Measurements from ENCODE around the gene COPE. TPM values are rescaled to one million over a fixed set of nuclear protein-coding genes. Genes with fewer than 3 reads are reported as not detected.

Gene COPE
- total and polyA plus RNA-seq, 2 of the 8 experiments (the other 6 are each of a cell fraction or from before 2014, with no cell fraction given), result 178 to 356 TPM

DNA sequence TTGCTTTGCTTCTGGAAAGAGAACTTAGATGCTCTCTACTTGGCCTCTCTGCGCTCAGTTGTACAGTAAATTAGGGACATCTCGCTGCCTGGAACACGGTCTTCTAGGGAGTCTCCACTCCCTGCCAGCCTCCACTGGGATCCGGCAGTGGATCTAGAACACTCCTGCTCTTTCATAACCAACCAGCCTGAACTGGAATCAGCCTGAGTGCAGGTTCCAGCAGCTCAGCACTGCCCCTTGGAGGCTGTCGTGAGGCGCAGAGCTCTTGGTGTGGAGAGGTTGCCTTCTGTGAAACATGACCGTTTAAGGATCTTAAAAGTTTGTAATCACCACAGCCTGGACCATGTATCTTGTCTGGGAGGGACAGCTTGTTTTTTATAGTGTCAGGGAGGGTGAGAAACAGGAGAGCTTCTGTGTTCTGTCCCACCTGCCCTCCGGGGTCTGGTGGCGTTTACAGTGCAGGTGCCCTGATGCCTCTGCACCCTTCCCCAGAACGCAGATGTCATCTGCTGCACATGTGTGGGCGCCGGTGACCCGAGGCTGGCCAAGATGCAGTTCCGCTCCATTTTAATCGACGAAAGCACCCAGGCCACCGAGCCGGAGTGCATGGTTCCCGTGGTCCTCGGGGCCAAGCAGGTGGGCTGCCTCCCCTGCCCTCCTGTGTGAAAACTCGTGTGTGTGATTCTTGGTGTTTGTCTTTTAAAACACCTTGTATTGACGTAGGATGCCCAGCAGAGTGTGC is 62.6 kb downstream of the COPE start:
- POLR2A ChIA-PET (ENCODE audit: partially characterized antibody), result interaction anchor here (0.9 to 1.2 kb wide), 2 partner anchors 9 to 263 kb away, joined by 3 read pairs; no protein-coding TSS in a partner anchor
- Histone ChIP-seq H2BK20ac (ENCODE audit: low read length) (no peak overlapping the region), H3K27ac (ENCODE audit: low read depth, low read length) (no peak overlapping the region), H4K20me1 (replicated peaks in 1 of 2; ENCODE audit: control insufficient read depth in 1 of 2, insufficient read depth in 2 of 2, low read length in 2 of 2) (peaks cover 16 to 23% of the 10 kb centered on the region in 2 experiments), H3K56ac (replicated peaks; ENCODE audit: insufficient read length, low read depth, low read length) (no peak overlapping the region), H2AFZ (ENCODE audit: low read length) (no peak overlapping the region), H3K79me2 (ENCODE audit: control insufficient read depth in 1 of 2, insufficient read depth in 2 of 2, low read length in 2 of 2) (no peaks in the 10 kb centered on the region), H3K36me3 (ENCODE audit: control insufficient read depth in 2 of 4, insufficient read depth in 4 of 4, low read length in 3 of 4) (peaks cover 56 to 91% (median 82%) of the 10 kb centered on the region in 4 experiments; a peak in 7 of 8 replicates), H3K4ac (replicated peaks; ENCODE audit: insufficient read length, low read depth, low read length) (no peak overlapping the region), H2BK15ac (ENCODE audit: low read length) (no peak overlapping the region), H3K4me2 (ENCODE audit: insufficient read depth in 1 of 2, low read depth in 2 of 2, low read length in 2 of 2) (no peak overlapping the region), H4K8ac (ENCODE audit: extremely low read depth, insufficient read depth, low read length) (peak overlapping the region; percentile 38; the same call in 1 of the 2 replicates), H2BK12ac (ENCODE audit: low read depth, low read length) (no peak overlapping the region), H3K4me3 (ENCODE audit: extremely low read depth in 1 of 4, insufficient read depth in 2 of 4, low read depth in 3 of 4, low read length in 4 of 4) (no peak overlapping the region), H4K91ac (replicated peaks; ENCODE audit: insufficient read length, low read length) (no peak overlapping the region), H3K23me2 (ENCODE audit: low read depth, low read length) (no peaks in the 10 kb centered on the region), H3K18ac (ENCODE audit: extremely low read depth, low read length) (no peak overlapping the region), H4K5ac (ENCODE audit: insufficient read length, low read depth, low read length) (no peak overlapping the region), H3K4me1 (replicated peaks in 1 of 4; ENCODE audit: control insufficient read depth in 3 of 4, insufficient read depth in 4 of 4, low read length in 3 of 4) (no peaks in the 10 kb centered on the region), H2BK5ac (ENCODE audit: low read depth, low read length) (no peak overlapping the region), H3K9ac (replicated peaks in 1 of 4; ENCODE audit: extremely low read depth in 1 of 4, low read depth in 3 of 4, low read length in 3 of 4) (no peak overlapping the region), H3K9me3 (ENCODE audit: insufficient read depth in 2 of 2, low read depth in 1 of 2, low read length in 1 of 2) (no peaks in the 10 kb centered on the region), H3K23ac (ENCODE audit: insufficient read length) (no peak overlapping the region), H2AK5ac (ENCODE audit: low read depth, low read length) (no peak overlapping the region), H3K79me1 (ENCODE audit: low read depth, low read length) (no peaks in the 10 kb centered on the region), H3K27me3 (replicated peaks in 1 of 4; ENCODE audit: control insufficient read depth in 3 of 4, extremely low read depth in 1 of 4, insufficient read depth in 3 of 4, low read length in 3 of 4) (no peaks in the 10 kb centered on the region), H2BK120ac (replicated peaks; ENCODE audit: low read depth, low read length) (no peak overlapping the region), H3K14ac (ENCODE audit: insufficient read length) (no peak overlapping the region)
- WGBS, 2 experiments (ENCODE audit: extremely low coverage in 1 of 2, insufficient coverage in 1 of 2, insufficient read length in 1 of 2, insufficient replicate concordance in 2 of 2, low coverage in 1 of 2, low lambda C conversion rate in 2 of 2, missing lambda C conversion rate in 1 of 2), result 94% methylated on average over 22 of the region's 22 CpGs; no CpG with 5 or more reads in 1 of the 2 experiments
- no peak for FAIRE-seq
- DNase-seq (ENCODE audit: low read depth in 1 of 2, low spot score in 2 of 2), result no peak
- CTCF ChIA-PET (ENCODE audit: partially characterized antibody), result interaction anchor here (0.6 to 15.1 kb wide), 13 partner anchors 9 to 387 kb away, joined by 3 to 247 read pairs (median 4); no protein-coding TSS in a partner anchor
- TF ChIP-seq, protein P1, sequence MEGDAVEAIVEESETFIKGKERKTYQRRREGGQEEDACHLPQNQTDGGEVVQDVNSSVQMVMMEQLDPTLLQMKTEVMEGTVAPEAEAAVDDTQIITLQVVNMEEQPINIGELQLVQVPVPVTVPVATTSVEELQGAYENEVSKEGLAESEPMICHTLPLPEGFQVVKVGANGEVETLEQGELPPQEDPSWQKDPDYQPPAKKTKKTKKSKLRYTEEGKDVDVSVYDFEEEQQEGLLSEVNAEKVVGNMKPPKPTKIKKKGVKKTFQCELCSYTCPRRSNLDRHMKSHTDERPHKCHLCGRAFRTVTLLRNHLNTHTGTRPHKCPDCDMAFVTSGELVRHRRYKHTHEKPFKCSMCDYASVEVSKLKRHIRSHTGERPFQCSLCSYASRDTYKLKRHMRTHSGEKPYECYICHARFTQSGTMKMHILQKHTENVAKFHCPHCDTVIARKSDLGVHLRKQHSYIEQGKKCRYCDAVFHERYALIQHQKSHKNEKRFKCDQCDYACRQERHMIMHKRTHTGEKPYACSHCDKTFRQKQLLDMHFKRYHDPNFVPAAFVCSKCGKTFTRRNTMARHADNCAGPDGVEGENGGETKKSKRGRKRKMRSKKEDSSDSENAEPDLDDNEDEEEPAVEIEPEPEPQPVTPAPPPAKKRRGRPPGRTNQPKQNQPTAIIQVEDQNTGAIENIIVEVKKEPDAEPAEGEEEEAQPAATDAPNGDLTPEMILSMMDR (IDR thresholded peaks at IDR 0.05; ENCODE audit: control extremely low read depth in 1 of 3, insufficient read depth in 1 of 3, low read depth in 1 of 3, low read length in 3 of 3), result peak; percentile 41 to 63 (median 58); a peak in 3 of 4 replicates
- TF ChIP-seq SRF (IDR thresholded peaks at IDR 0.05; ENCODE audit: low read depth, low read length), result no peak
- peak; percentile 40 to 51 for TF ChIP-seq RAD21 (IDR thresholded peaks at IDR 0.05 in 1 of 2, conservative IDR thresholded peaks at IDR 0.05 in 1 of 2; ENCODE audit: low read depth in 2 of 2, low read length in 2 of 2)
- no peak for TF ChIP-seq CEBPB (IDR thresholded peaks at IDR 0.05; ENCODE audit: low read depth, low read length)
